ENCODE data around the gene LDHAL6A. TPM values are rescaled to one million over a fixed set of nuclear protein-coding genes. Genes with fewer than 3 reads are reported as not detected.

The LDHAL6A gene
- total and polyA plus RNA-seq, 2 of the 13 experiments (the other 11 are each of a cell fraction or from before 2014, with no cell fraction given): not detected

DNA sequence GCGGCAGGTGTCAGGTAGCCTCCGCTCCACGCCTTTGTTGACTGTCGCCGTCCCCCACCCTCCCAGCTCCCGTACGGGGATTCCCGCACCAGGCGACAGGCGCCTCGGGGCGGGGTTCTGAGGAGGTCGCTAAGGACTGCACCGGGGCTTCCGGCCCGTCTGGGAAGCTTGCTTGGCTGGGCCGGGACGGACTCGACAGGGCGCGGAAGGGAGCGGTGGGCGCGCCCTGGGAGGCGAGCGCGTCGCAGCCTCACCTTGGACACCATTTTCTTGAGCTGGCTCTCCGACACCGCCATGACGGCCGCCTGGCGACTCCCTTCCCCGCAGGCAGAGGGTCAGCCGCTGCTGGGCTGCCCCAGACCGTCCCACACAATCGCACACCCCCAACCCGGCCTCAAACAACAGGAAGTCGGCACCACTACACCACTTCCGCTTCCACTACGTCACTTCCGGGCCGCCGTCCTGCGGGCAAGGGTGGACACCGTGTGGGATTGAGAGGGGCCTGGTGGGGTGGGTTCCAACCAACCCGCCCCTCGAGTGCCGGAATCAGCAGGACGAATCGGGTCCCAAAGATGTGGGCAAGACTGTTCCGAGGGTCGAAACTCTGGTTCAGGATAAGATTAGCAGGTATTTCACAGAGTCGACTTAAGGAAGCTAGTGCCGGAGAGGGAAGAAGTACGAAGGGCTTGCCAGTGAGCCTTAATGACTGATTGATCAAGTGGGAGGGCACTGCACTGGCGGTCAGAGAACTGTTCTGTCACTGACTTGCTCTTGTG lies 71.1 kb downstream of the LDHAL6A start, which contains the start of gene TSG101 (continued):
- TF ChIP-seq, protein P1, sequence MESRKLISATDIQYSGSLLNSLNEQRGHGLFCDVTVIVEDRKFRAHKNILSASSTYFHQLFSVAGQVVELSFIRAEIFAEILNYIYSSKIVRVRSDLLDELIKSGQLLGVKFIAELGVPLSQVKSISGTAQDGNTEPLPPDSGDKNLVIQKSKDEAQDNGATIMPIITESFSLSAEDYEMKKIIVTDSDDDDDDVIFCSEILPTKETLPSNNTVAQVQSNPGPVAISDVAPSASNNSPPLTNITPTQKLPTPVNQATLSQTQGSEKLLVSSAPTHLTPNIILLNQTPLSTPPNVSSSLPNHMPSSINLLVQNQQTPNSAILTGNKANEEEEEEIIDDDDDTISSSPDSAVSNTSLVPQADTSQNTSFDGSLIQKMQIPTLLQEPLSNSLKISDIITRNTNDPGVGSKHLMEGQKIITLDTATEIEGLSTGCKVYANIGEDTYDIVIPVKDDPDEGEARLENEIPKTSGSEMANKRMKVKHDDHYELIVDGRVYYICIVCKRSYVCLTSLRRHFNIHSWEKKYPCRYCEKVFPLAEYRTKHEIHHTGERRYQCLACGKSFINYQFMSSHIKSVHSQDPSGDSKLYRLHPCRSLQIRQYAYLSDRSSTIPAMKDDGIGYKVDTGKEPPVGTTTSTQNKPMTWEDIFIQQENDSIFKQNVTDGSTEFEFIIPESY (CRISPR knock-in tag; IDR thresholded peaks at IDR 0.05): no peak
- TF ChIP-seq RFXANK (CRISPR knock-in tag; IDR thresholded peaks at IDR 0.05): no peak
- TF ChIP-seq ZNF569 (CRISPR knock-in tag; IDR thresholded peaks at IDR 0.05; ENCODE audit: borderline replicate concordance): no peak
- TF ChIP-seq CEBPG (CRISPR knock-in tag; IDR thresholded peaks at IDR 0.05): 0 out of 2 replicates have a peak, but pooled peaks have one; percentile 0
- TF ChIP-seq, protein P2, sequence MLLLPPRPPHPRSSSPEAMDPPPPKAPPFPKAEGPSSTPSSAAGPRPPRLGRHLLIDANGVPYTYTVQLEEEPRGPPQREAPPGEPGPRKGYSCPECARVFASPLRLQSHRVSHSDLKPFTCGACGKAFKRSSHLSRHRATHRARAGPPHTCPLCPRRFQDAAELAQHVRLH (CRISPR knock-in tag; IDR thresholded peaks at IDR 0.05; ENCODE audit: borderline replicate concordance, low read depth): peak; percentile 77; the same call in 1 of the 2 replicates
- TF ChIP-seq ZNF572 (CRISPR knock-in tag; IDR thresholded peaks at IDR 0.05): peak; percentile 88; the same call in 1 of the 2 replicates
- peak; percentile 65 for TF ChIP-seq MEF2D (CRISPR knock-in tag; IDR thresholded peaks at IDR 0.05)
- TF ChIP-seq HDAC1 (CRISPR knock-in tag; IDR thresholded peaks at IDR 0.05): peak; percentile 93
- 0 out of 2 replicates have a peak, but pooled peaks have one; percentile 21 for TF ChIP-seq PPARG (CRISPR knock-in tag; conservative IDR thresholded peaks at IDR 0.05)
- peak; percentile 86; the same call in 1 of the 2 replicates for TF ChIP-seq ZBTB42 (CRISPR knock-in tag; IDR thresholded peaks at IDR 0.05)
- no peak for TF ChIP-seq LCORL (IDR thresholded peaks at IDR 0.05)
- TF ChIP-seq LCORL (CRISPR knock-in tag; IDR thresholded peaks at IDR 0.05): peak; percentile 67
- peak; percentile 96; the same call in 1 of the 2 replicates for TF ChIP-seq ZNF605 (CRISPR knock-in tag; IDR thresholded peaks at IDR 0.05)
- peak; percentile 49; the same call in 1 of the 2 replicates for TF ChIP-seq SALL2 (CRISPR knock-in tag; IDR thresholded peaks at IDR 0.05)
- no peak; the same call in 1 of the 2 replicates for TF ChIP-seq HNF4A (CRISPR knock-in tag; IDR thresholded peaks at IDR 0.05)
- peak; percentile 47; the same call in 1 of the 2 replicates for TF ChIP-seq ZKSCAN8 (CRISPR knock-in tag; IDR thresholded peaks at IDR 0.05; ENCODE audit: borderline replicate concordance)
- TF ChIP-seq FOXP1 (IDR thresholded peaks at IDR 0.05): no peak; the same call in 1 of the 2 replicates
- peak; percentile 52 for TF ChIP-seq FOXP1 (CRISPR knock-in tag; IDR thresholded peaks at IDR 0.05)
- TF ChIP-seq, protein P3, sequence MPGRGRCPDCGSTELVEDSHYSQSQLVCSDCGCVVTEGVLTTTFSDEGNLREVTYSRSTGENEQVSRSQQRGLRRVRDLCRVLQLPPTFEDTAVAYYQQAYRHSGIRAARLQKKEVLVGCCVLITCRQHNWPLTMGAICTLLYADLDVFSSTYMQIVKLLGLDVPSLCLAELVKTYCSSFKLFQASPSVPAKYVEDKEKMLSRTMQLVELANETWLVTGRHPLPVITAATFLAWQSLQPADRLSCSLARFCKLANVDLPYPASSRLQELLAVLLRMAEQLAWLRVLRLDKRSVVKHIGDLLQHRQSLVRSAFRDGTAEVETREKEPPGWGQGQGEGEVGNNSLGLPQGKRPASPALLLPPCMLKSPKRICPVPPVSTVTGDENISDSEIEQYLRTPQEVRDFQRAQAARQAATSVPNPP (CRISPR knock-in tag; IDR thresholded peaks at IDR 0.05): no peak
- peak; percentile 95 for TF ChIP-seq TAF1 (CRISPR knock-in tag; IDR thresholded peaks at IDR 0.05)
- TF ChIP-seq NBN (conservative IDR thresholded peaks at IDR 0.05): no peak
- TF ChIP-seq DNMT3B (CRISPR knock-in tag; conservative IDR thresholded peaks at IDR 0.05): peak; percentile 79; the same call in 1 of the 2 replicates

Measured in HepG2 (cell line).